ENCODE results near the gene NKAIN2. TPM values are rescaled to one million over a fixed set of nuclear protein-coding genes. Genes with fewer than 3 reads are reported as not detected.

The NKAIN2 gene
- total RNA-seq, 1 experiment from 2014 or later = 2.2 TPM

GRCh38 chr6:124494956-124495664 lies 691.4 kb downstream of the NKAIN2 start:
- DNase-seq (ENCODE audit: low spot score) = no peak
- no peak overlapping the region for H3K27ac ChIP-seq (ENCODE audit: low read depth, low read length, poor library complexity, severe bottlenecking)
- H3K4me3 ChIP-seq (ENCODE audit: low read depth, low read length, poor library complexity, severe bottlenecking) = no peak overlapping the region
- no peaks in the 10 kb centered on the region for H3K36me3 ChIP-seq (ENCODE audit: insufficient read depth, low read length, poor library complexity, severe bottlenecking)
- no TSS peak for BruUV-seq (replicated peaks)
- intact Hi-C loops (cut with micrococcal nuclease; ENCODE audit: unreplicated experiment) = no loop called here
- no peak for TF ChIP-seq EZH2 (IDR thresholded peaks at IDR 0.05; ENCODE audit: borderline replicate concordance, low read depth, low read length, poor library complexity, severe bottlenecking)
- no peak for TF ChIP-seq CTCF (conservative IDR thresholded peaks at IDR 0.05; ENCODE audit: low read depth, low read length)
- peaks cover 18% of the 10 kb centered on the region for H3K4me1 ChIP-seq (ENCODE audit: insufficient read depth, low read length, poor library complexity, severe bottlenecking)
- no peaks in the 10 kb centered on the region for H3K27me3 ChIP-seq (replicated peaks; ENCODE audit: insufficient read depth, low read depth, low read length, poor library complexity)
- ChIA-PET CTCF (interaction anchor here (0.6 kb wide), 1 partner anchor 123 kb away, joined by 5 read pairs; no protein-coding TSS in a partner anchor), POLR2A (ENCODE audit: low non-redundant PET) (no interaction called here)
- no peaks in the 10 kb centered on the region for H3K9me3 ChIP-seq (ENCODE audit: low read depth, low read length, poor library complexity, severe bottlenecking)

GRCh38 chr6:124495665-124496190 lies 692.1 kb downstream of the NKAIN2 start:
- Histone ChIP-seq H3K36me3 (ENCODE audit: insufficient read depth, low read length, poor library complexity, severe bottlenecking) (no peaks in the 10 kb centered on the region), H3K27ac (ENCODE audit: low read depth, low read length, poor library complexity, severe bottlenecking) (no peak overlapping the region), H3K4me3 (ENCODE audit: low read depth, low read length, poor library complexity, severe bottlenecking) (no peak overlapping the region), H3K27me3 (replicated peaks; ENCODE audit: insufficient read depth, low read depth, low read length, poor library complexity) (no peaks in the 10 kb centered on the region), H3K4me1 (ENCODE audit: insufficient read depth, low read length, poor library complexity, severe bottlenecking) (peaks cover 18% of the 10 kb centered on the region), H3K9me3 (ENCODE audit: low read depth, low read length, poor library complexity, severe bottlenecking) (no peaks in the 10 kb centered on the region)
- ChIA-PET POLR2A (ENCODE audit: low non-redundant PET) (no interaction called here), CTCF (no interaction called here)
- BruUV-seq (replicated peaks) = no TSS peak
- TF ChIP-seq CTCF (conservative IDR thresholded peaks at IDR 0.05; ENCODE audit: low read depth, low read length) = no peak
- no peak for TF ChIP-seq EZH2 (IDR thresholded peaks at IDR 0.05; ENCODE audit: borderline replicate concordance, low read depth, low read length, poor library complexity, severe bottlenecking)
- DNase-seq (ENCODE audit: low spot score) = peak; percentile 43
- intact Hi-C loops (cut with micrococcal nuclease; ENCODE audit: unreplicated experiment) = no loop called here

- TF ChIP-seq CTCF (conservative IDR thresholded peaks at IDR 0.05; ENCODE audit: low read depth, low read length) = no peak
- H3K27me3 ChIP-seq (replicated peaks; ENCODE audit: insufficient read depth, low read depth, low read length, poor library complexity) = no peaks in the 10 kb centered on the region
- CTCF ChIA-PET = no interaction called here
- intact Hi-C loops (cut with micrococcal nuclease; ENCODE audit: unreplicated experiment) = no loop called here
- H3K4me3 ChIP-seq (ENCODE audit: low read depth, low read length, poor library complexity, severe bottlenecking) = no peak overlapping the region
- H3K27ac ChIP-seq (ENCODE audit: low read depth, low read length, poor library complexity, severe bottlenecking) = no peak overlapping the region
- H3K9me3 ChIP-seq (ENCODE audit: low read depth, low read length, poor library complexity, severe bottlenecking) = no peaks in the 10 kb centered on the region
- H3K36me3 ChIP-seq (ENCODE audit: insufficient read depth, low read length, poor library complexity, severe bottlenecking) = no peaks in the 10 kb centered on the region
- POLR2A ChIA-PET (ENCODE audit: low non-redundant PET) = no interaction called here
- BruUV-seq (replicated peaks) = no TSS peak
- no peak for DNase-seq (ENCODE audit: low spot score)
- peaks cover 18% of the 10 kb centered on the region for H3K4me1 ChIP-seq (ENCODE audit: insufficient read depth, low read length, poor library complexity, severe bottlenecking)
These were observed 692.7 kb downstream of the NKAIN2 start for GRCh38 chr6:124496334-124496733.
